Epidermal melanocyte (primary cell): ENCODE data around the gene CTSW.

Experiments
- DNase-seq: peaks from one replicate; pipeline ENCODE4 v3.0.0; 2011; ENCODE audit warnings: low spot score; ENCODE audit not compliant: insufficient read length

The CTSW gene

DNA sequence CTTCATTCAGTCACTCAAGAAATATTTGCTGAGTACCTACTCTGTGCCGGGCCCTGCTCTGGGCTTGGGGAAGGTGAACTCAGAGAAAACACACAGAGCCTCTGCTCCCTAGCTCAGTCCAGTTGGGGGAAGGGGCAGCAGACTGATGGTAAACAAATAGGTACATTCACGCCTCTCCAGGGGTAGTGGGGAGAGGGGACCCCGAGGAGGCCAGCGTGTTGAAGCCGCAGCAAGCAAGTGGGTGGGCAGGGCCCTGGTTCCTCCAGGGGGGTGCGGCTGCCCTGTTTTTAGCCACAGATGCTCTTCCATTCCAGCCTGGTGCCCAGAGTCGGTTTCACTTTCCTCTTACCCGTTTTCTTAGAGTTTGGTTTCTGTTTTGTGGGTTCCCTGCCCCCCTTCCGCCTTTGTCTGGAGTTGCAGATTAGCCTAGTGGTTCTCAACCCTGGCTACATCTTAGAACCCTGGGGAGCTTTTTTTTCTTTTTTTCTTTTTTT lies 48.3 kb downstream of the CTSW start:
- DNase-seq: no peak

DNA sequence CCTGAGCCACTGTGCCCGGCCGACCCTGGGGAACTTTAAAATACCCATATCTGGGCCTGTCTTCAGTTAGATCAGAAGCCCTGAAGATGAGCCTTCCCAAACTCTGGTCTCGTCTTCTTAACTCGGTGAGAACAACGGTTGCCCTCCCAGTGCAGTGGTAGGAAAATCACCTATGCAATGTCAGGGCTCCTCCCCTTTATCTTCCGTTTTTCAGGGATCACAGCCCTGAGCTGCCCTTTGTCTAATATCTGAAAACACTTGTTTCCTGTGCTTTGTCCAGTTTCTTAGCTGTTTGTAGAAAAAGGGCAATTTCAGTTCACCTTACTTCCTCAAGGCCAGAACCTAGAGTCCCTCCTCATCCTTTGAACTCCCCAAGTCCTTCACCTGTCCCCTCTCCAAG lies 49.0 kb downstream of the CTSW start:
- DNase-seq: no peak

- no peak for DNase-seq
Observed at GRCh38 chr11:65931773-65932557, 52.3 kb downstream of the CTSW start.

GRCh38 chr11:65932558-65932919 lies 52.9 kb downstream of the CTSW start:
- no peak for DNase-seq
